ENCODE data around the gene CEP20. TPM values are rescaled to one million over a fixed set of nuclear protein-coding genes. Genes with fewer than 3 reads are reported as not detected.

CEP20 gene
- total and polyA plus RNA-seq, 2 of the 8 experiments (the other 6 are each of a cell fraction or from before 2014, with no cell fraction given): 16.2 to 49.0 TPM

GRCh38 chr16:15933781-15934180, 45.4 kb upstream of the CEP20 start:
- WGBS, 2 experiments (ENCODE audit: extremely low coverage in 1 of 2, insufficient coverage in 1 of 2, insufficient read length in 1 of 2, insufficient replicate concordance in 2 of 2, low coverage in 1 of 2, low lambda C conversion rate in 2 of 2, missing lambda C conversion rate in 1 of 2): 89% methylated on average over 4 of the region's 4 CpGs; no CpG with 5 or more reads in 1 of the 2 experiments
- no peak for FAIRE-seq
- POLR2A ChIA-PET (ENCODE audit: partially characterized antibody): no interaction called here

More at GRCh38 chr16:15933781-15934180, 45.4 kb upstream of the CEP20 start:
- Histone ChIP-seq H3K18ac (ENCODE audit: extremely low read depth, low read length) (no peak overlapping the region), H3K23ac (ENCODE audit: insufficient read length) (no peak overlapping the region), H2BK12ac (ENCODE audit: low read depth, low read length) (no peak overlapping the region), H2AK5ac (ENCODE audit: low read depth, low read length) (no peak overlapping the region), H3K14ac (ENCODE audit: insufficient read length) (no peak overlapping the region), H3K9ac (replicated peaks in 1 of 4; ENCODE audit: extremely low read depth in 1 of 4, low read depth in 3 of 4, low read length in 3 of 4) (no peak overlapping the region), H2BK20ac (ENCODE audit: low read length) (no peak overlapping the region), H4K8ac (ENCODE audit: extremely low read depth, insufficient read depth, low read length) (no peak overlapping the region), H4K91ac (replicated peaks; ENCODE audit: insufficient read length, low read length) (no peak overlapping the region), H4K5ac (ENCODE audit: insufficient read length, low read depth, low read length) (no peak overlapping the region), H3K27ac (ENCODE audit: low read depth, low read length) (no peak overlapping the region), H3K23me2 (ENCODE audit: low read depth, low read length) (no peaks in the 10 kb centered on the region), H2BK120ac (replicated peaks; ENCODE audit: low read depth, low read length) (no peak overlapping the region), H2BK5ac (ENCODE audit: low read depth, low read length) (no peak overlapping the region), H3K4ac (replicated peaks; ENCODE audit: insufficient read length, low read depth, low read length) (no peak overlapping the region), H3K56ac (replicated peaks; ENCODE audit: insufficient read length, low read depth, low read length) (no peak overlapping the region), H3K27me3 (replicated peaks in 1 of 4; ENCODE audit: control insufficient read depth in 3 of 4, extremely low read depth in 1 of 4, insufficient read depth in 3 of 4, low read length in 3 of 4) (no peaks in the 10 kb centered on the region), H3K4me2 (ENCODE audit: insufficient read depth in 1 of 2, low read depth in 2 of 2, low read length in 2 of 2) (no peak overlapping the region), H3K4me1 (replicated peaks in 1 of 4; ENCODE audit: control insufficient read depth in 3 of 4, insufficient read depth in 4 of 4, low read length in 3 of 4) (no peaks in the 10 kb centered on the region), H2AFZ (ENCODE audit: low read length) (no peak overlapping the region), H2BK15ac (ENCODE audit: low read length) (no peak overlapping the region), H3K4me3 (ENCODE audit: extremely low read depth in 1 of 4, insufficient read depth in 2 of 4, low read depth in 3 of 4, low read length in 4 of 4) (no peak overlapping the region), H4K20me1 (replicated peaks in 1 of 2; ENCODE audit: control insufficient read depth in 1 of 2, insufficient read depth in 2 of 2, low read length in 2 of 2) (no peaks in the 10 kb centered on the region), H3K9me3 (ENCODE audit: insufficient read depth in 2 of 2, low read depth in 1 of 2, low read length in 1 of 2) (no peaks in the 10 kb centered on the region), H3K79me1 (ENCODE audit: low read depth, low read length) (no peaks in the 10 kb centered on the region), H3K79me2 (ENCODE audit: control insufficient read depth in 1 of 2, insufficient read depth in 2 of 2, low read length in 2 of 2) (no peaks in the 10 kb centered on the region), H3K36me3 (ENCODE audit: control insufficient read depth in 2 of 4, insufficient read depth in 4 of 4, low read length in 3 of 4) (no peaks in the 10 kb centered on the region)
- CTCF ChIA-PET (ENCODE audit: partially characterized antibody): interaction anchor here (1.1 to 1.3 kb wide), 2 partner anchors 12 to 30 kb away, joined by 3 read pairs; no protein-coding TSS in a partner anchor
- TF ChIP-seq BACH1 (IDR thresholded peaks at IDR 0.05; ENCODE audit: low read length) (no peak), POU5F1 (IDR thresholded peaks at IDR 0.05; ENCODE audit: low read depth, low read length) (no peak), PHF8 (conservative IDR thresholded peaks at IDR 0.05; ENCODE audit: low read depth, low read length) (no peak), CBX5 (IDR thresholded peaks at IDR 0.05; ENCODE audit: low read depth, low read length) (no peak), JUND (IDR thresholded peaks at IDR 0.05; ENCODE audit: low read length) (no peak), SIX5 (IDR thresholded peaks at IDR 0.05; ENCODE audit: low read depth, low read length) (no peak), CHD1 (IDR thresholded peaks at IDR 0.05; ENCODE audit: low read depth, low read length) (no peak), GTF2F1 (IDR thresholded peaks at IDR 0.05; ENCODE audit: borderline replicate concordance, low read depth, low read length) (no peak), POLR2A (IDR thresholded peaks at IDR 0.05; ENCODE audit: control extremely low read depth in 1 of 2, low read depth in 2 of 2, low read length in 2 of 2) (no peak), SRF (IDR thresholded peaks at IDR 0.05; ENCODE audit: low read depth, low read length) (no peak), TEAD4 (IDR thresholded peaks at IDR 0.05; ENCODE audit: low read depth, low read length) (no peak), ATF2 (IDR thresholded peaks at IDR 0.05; ENCODE audit: low read length) (no peak)
- no peak for DNase-seq (ENCODE audit: low read depth in 1 of 2, low spot score in 2 of 2)
